Head of caudate nucleus (tissue), 42 donors: Measurements from ENCODE around the gene CLSTN2.

ENCODE experiments used
- DNase-seq, 42 donors: peaks; one replicate each; pipeline versions ENCODE4 v3.0.0 to v3.0.0-alpha.2; 2020 to 2021; ENCODE audit warnings: mixed read lengths in 7 of 42
- intact Hi-C: fragments of 100-400 bp; cut with DNase I; formaldehyde crosslinking; loops from one replicate; pipeline ENCODE4 v1.15.0; 2022

Gene CLSTN2

DNA sequence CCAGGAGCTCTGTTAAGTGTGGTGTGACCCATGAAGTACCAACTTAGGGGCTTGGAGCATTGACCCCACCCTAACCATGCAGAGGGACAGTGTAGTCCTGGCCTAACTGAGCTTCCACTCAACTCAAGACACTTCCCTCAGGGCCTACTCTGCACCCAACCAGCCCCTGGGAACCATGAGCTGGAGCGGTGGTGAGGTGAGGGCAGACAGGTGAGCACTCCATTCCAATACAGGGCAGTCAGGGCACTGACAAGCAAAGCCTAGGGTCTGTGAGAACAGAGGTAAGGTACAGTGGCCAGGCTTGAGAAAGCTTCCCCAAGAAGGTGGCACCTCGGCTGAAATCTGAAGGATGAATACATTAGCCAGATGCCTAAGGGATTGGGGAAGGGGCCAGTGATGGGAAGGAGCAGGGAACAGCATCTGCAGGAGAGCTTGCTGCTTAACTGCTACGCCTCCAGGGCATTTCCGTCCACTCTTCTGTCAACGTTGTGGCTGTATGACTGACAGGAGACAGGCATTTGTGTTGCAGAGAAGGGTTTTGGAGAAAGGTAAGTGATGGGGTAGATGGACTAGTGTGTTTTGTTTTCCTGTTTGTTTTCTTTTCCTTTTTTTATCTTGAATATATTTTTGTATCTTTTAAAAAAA is 499.4 kb downstream of the CLSTN2 start:
- intact Hi-C loops, result no loop called here

DNA sequence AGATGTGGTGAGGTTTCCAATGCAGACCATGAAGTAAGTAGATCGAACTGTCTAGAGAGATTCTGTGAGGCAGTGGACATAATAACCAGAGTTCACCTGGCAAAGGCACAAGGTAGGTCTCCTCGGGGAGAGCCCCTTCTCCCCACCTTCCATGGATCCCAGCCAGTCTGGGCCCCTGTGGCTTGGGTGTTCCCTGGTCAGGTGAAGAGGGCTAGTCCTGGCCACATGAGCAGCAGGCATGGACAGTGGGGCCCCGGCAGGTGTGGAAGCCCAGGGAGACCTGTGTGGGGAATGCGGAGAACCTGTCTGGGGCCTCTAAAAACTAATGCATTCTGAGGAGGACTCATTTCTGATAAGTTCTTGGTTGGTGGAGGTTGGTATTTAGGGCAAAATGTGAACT is 501.4 kb downstream of the CLSTN2 start:
- peak in 1 of 42 donors; percentile 27 for DNase-seq
- intact Hi-C loops, result no loop called here

More for the DNA sequence above, 499.4 kb downstream of the CLSTN2 start:
- peak in 1 of 42 donors; percentile 28 for DNase-seq

DNA sequence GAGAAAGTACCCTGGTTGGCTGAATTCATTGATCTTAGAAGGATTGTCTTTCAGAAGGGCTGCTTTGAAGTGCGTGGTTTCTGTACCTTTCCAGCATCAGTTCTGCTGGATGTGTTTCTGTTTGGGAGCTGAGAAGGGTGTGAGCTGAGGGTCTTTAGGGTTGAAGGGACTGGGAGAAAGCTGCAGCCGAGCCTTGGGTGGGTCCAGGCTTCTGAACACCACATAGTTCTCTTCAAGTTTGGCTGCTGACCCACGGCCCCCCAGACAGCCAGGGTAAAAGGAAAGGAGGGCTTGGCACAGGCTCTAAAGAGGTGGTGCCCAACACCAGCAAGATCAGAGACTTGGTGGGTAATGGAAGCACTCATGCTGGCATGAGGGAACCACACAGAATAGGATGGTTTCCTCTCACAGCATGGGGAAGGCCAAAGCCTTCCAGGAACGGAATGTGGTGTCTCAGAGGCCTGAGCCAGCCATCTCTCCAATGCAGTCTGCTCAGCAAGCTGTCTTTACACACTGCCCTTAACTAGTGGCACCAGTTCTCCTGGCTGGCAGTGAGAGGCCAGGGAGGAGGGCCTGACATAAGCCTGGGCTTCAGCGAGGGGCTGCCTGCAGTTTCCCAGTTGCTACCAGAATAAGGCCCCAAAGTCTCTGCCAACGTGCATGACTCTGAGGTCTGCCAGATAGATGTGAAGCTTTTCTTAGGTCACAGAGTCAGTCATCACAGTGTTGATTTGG is 503.9 kb downstream of the CLSTN2 start:
- intact Hi-C loops, result no loop called here
- DNase-seq, result no peak

DNA sequence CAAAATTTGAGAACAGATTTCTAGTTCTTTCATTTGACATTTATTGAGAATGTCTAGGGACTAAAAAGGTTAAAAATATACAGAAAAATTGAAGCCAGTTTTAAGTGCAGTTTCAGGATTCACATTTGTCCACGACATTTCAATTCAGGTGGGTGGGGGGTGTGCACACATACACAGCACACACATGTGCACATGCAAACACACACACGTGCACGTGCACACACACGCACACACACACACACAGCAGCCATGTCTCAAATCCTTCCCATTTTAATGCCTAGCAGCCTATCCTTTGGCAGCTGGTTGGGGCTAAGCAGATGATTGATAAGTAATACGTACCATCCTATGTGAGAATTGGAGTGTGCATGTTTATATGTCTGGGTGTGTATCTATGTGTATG is 504.5 kb downstream of the CLSTN2 start:
- DNase-seq, result no peak
- intact Hi-C loops, result no loop called here

DNA sequence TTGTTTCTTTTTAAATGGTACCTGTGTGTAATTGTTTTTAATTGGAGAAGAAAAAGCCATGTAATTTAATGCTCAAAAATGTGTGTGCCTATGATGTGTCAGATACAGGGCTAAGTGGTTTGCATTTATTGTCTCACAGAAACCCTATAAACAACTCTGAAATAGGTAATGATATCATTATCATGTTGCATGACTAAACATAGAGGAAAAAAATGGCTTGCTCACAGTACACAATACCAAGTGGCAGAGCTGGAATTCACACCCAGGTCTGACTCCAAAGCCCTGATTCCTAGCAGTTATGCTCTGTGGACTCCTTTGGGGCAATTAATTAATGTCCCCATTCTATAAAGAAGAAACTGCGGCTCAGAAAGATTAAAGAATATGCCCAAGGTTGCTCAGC is 505.5 kb downstream of the CLSTN2 start:
- no peak for DNase-seq
- intact Hi-C loops, result no loop called here

DNA sequence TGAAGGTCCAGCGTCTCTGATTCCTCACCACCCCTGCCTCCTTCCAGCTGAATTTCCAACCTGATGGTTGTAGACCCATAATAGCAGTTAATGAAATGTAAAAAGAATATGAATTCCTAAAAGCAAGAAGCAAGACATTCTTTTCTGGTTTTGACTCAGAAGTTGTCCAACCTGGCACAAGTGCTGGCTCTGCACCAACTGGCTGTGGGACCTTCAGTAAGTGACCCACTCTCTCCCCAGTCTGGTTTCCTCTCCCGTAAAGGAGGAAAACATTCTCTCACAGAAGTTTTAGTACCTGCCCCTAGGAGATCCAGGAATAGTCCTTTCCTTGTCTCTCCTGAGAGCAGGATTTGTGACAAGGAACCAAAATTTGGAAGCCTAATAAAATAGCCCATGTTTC is 506.0 kb downstream of the CLSTN2 start:
- no peak for DNase-seq
- intact Hi-C loops, result no loop called here

DNA sequence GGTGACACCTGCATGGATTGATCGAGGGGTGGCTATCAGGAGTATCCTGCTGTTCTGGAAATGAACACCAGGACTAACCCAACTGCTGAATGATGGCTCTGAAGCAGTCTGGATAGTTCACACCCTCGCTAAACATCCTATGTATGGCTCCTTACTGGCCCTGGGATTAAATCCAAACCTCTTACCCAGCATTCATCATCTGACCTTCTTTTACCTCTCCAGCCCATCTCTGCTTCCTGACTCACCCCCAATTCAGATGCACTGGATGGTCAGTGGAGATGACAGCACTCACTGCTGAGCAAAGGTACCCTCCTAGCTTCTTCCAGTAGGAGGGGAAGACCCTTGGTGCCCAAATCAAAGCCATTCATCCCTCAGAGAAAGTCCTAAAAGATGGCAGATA is 507.6 kb downstream of the CLSTN2 start:
- intact Hi-C loops, result no loop called here
- no peak for DNase-seq

DNA sequence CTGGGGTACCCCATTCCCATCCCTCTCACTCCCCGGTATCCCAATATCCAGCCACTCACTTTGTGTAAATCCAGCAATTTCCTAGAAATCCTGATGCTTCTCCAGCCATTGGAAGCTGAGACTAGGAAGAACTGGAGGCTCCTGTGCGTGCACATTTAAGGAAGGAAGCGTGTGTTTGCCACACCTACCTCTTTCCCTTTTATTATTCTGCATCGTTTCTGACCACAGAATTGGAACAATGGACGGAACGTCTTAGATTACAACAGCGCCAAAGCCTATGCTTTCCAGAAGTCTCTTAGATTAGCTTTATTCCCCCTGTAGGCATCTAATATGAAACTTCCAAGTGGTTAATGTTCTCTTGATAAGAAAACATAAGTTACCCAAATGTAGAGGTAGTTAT is 508.1 kb downstream of the CLSTN2 start:
- DNase-seq, result no peak
- intact Hi-C loops, result no loop called here

DNA sequence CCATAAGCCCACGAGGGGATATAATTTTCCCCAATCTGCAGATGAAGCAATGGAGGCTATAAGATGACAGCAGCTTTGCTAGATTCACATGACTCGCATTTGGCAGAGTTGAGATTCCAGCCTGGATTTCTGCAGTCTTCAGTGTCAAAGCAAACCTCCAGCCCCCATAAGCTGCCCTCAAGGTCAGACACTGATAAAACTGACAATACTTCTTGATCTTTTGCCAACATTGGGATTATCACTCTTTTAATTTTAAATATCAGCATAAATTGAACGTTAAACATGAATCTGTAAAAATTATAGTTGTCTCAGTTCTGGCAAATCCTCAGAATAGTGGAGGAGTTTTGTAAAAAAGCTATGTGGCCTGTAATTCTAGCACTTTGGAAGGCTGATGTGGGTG is 508.8 kb downstream of the CLSTN2 start:
- intact Hi-C loops, result no loop called here
- DNase-seq, result no peak

DNA sequence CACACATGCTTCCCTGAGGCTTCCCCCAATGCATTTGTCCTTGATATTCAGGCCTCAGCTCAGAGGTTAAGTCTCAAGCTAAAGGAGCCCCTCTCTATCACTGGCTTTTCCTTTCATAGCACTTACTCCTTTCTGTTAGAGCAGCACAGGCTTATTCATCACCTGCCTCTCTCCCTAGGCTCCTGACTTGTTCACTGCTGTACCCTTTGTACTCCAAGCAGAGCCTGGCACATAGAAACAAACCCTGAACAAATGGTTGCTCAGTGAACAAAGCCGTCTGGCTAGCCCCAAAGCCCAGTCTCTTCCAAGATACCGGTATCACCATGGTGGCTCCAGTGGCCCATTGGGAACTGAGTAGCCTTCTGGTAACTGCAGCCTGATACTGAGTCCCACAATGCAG is 511.7 kb downstream of the CLSTN2 start:
- DNase-seq, result peak in 7 of 42 donors; percentile 8 to 45 (median 12)
- intact Hi-C loops, result no loop called here

DNA sequence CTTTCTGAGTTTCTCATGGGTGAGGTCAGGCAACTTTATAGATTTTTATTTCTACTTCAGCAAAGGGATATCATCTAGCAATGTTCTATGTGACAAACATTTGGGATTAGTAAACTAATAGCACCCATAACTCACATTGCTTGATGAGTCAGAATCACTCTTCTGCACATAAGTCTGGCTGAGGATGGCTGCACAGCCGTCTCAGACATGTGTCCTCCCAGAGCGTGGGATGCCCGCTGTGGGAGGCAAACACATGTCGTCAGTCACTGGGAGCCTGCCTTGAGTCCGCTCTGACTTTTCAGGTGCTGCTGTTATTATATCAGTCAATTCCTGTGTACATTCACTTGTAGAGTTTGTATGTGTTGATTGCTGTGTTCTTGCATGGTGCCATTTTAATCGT is 512.2 kb downstream of the CLSTN2 start:
- no peak for DNase-seq

DNA sequence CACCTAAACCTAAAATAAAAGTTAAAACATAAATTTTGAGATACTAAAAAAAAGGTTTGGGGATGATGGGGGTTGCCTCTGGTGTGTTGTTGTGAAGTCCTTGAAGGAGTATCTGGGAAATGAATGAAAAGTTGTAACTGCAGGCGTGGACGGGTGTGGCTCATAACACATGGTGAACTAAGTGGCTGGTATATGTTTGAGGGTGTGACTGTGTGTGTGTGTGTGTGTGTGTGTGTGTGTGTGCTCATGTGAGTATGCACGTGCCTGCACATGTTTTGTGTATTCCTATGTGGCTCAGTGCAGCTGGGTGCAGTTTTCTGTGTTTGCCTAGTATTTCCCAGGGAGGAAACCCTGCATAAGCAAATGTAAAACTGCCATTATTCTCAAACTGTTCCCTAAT is 513.0 kb downstream of the CLSTN2 start:
- intact Hi-C loops, result no loop called here
- DNase-seq, result no peak

More for the DNA sequence above, 512.2 kb downstream of the CLSTN2 start:
- intact Hi-C loops, result no loop called here

DNA sequence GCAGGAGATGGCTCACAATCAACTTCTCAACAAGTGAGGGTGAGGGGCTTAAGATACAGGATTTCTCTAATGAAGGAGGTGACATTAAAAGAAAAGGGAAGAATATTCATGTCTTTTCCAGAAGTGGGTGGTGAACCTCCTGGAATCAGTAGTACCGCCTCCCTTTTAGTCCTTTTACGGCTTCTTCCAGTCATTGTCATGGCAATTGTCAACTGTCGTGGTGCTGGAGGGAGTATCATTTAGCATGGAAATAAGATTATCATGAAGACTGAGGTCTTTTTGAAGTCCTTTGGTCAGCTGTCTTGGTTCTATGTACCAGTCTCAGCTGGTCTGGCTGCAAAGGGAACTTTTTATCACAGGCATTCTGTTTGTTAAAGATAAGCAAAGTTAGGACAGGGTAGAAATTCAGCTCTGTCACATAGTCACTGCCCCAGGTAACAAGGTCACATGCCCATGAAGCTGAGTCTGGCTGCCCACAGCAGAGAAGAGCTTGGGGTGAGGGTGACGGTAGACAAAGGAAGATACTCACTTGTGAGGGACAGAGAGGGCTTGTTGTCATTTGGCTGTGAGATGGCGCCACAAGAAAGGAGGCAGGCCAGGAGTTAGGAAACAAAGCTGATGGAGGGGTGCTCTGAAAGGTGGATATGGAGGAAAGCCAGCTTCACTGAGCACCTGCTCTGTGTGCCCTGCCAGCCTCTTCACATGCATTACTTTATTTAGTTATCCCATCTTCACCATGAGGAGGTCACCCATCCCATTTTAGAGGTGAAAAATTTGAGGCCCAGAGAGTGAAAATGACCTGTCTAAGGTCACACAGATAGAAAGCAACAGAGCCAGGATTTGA is 514.6 kb downstream of the CLSTN2 start:
- no peak for DNase-seq
- intact Hi-C loops, result no loop called here

DNA sequence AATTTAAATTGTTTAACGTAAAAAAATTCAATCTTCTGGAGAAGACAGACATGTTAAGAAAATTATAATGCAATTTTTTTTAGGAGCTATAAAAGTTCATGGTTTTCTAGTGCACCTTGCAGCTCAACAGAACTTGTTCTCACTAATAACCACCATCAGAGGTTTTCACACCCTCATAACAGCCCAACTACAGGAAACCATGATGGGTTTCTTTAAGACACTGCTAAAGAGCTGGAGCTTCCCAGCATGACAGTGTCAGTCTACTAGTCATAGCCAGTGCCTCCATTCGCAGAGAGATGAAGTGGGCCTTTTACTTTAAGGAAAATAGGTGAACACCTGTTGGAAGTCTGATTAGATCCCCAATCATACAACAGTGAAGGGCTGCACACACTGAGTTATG is 518.8 kb downstream of the CLSTN2 start:
- intact Hi-C loops, result no loop called here
- no peak for DNase-seq

DNA sequence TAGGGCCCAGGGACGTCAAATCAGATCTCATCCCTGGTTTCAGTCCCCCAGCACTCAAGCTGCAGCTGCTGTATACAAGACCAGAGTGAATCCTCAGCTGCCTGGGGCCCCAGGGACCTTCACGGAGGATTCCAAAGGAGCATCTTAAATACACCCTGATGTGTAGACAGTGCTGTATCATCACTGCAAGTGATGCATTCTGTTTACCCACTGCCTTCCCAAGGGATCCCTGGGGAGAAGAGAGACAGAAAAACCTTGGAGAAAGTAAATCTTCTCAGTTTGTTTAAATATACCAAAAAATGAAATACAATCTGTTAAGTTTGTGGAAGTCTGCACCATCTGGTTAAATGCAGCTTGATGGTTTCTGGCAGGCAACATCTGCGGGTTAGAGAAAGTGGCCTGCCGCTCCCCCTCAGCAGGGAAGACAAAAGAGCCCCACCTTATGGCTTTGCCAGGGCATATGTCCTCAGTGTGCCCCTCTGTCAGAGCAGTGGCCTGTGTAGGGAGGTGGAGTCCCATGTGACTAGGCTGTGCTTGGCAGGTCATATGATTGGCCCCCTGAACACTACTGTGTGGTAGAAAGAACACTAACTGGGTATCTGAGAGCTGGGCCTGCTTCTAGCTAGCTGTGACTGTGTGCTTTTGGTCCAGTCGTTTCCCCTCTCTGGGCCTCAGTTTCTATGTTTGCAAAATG is 520.7 kb downstream of the CLSTN2 start:
- no peak for DNase-seq
- intact Hi-C loops, result no loop called here

DNA sequence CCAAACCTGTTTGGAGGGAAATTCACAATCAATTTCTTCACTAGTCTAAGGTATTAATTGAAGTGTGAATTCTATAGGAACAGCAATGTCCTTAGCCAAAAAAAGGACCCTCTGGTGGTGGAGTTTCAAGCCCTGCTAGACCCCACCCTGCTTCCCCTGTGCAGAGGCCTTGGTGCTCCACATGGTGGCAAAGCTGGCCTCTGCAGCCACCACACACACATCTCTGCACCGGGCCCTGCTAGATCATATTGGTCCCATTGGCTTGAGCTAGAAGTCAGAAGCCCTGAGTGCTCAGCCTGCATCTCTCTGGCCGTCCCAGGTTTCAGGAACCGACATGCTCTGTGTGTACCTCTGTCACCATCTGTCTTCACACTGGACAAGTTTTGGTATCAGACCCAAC is 522.0 kb downstream of the CLSTN2 start:
- intact Hi-C loops, result no loop called here
- DNase-seq, result no peak

DNA sequence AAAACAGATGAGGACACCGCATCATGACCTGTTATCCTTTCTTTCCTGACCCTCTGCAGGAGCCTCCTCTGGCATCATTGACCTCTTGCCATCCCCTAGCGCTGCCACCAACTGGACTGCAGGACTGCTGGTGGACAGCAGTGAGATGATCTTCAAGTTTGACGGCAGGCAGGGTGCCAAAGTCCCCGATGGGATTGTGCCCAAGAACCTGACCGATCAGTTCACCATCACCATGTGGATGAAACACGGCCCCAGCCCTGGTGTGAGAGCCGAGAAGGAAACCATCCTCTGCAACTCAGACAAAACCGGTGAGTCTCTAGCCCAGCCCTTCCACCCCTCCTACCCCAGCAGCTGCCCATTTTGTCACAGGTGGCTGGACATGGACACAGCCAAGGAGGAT is 524.5 kb downstream of the CLSTN2 start:
- DNase-seq, result no peak
- intact Hi-C loops, result no loop called here

DNA sequence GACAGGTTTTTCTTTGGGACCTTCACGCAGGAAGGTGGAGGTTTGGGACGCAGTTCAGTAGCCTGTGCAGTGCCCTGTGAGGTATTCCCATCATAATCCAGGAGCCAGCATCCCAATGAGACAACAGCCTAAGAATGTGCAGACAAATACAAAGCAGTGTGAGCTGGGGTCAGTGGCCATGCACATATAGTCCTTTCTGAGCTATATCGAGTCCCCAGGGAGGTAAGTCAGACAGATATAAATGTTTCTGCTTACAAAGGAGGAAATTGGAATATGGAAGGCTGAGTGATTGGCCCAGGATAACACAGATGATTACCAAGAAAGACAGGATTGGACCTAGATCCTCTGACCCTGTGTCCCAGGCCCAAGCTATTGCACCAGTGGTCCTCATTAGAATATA is 526.3 kb downstream of the CLSTN2 start:
- intact Hi-C loops, result no loop called here
- no peak for DNase-seq

DNA sequence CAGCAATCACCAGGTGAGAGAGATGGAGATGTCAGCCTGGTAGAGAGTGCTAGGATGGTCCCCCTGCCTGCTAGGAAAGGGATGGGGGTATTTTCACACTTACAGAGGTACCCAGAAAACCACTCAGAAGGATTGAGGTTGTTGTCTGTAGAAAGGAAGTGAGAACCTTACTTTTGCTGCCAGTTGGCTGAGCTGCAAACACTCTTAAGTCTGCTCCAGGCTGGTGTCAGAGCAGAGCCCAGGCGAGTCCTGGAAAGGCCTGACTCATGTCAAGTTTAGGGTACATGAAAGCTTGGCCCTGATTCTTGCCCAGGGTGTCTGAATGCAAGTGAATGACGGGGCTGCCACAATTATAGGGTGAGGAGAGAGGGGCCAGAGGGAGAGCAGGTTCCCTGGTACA is 528.4 kb downstream of the CLSTN2 start:
- no peak for DNase-seq
- intact Hi-C loops, result no loop called here

DNA sequence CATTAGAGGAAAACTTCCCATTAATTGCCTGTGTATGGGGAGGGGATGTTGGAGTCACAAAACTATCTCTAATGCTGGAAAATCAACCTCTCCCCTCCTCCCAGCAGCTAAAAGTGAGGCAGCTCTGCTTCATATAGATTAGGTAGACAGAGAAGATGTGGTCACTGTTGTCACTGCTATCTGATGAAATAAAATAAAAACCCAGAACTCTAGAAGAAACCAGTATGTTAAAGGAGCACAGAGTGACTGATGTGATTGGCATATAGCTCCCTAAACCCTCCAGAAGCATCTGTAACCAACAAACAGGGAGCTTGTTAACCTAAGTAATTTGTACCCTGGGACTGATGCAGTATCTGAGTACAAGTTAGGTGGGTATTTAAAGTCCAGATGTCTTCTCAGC is 531.0 kb downstream of the CLSTN2 start:
- intact Hi-C loops, result no loop called here
- no peak for DNase-seq
